GM23338 (cell line): ENCODE results near the gene ARHGEF11. TPM values are rescaled to one million over a fixed set of nuclear protein-coding genes. Genes with fewer than 3 reads are reported as not detected.

ENCODE experiments used
- ATAC-seq: fragments of 200-7000 bp; cut with Tn5 transposase; 3 replicates; pipeline ENCODE4 v1.9.1; 2020
- DNase-seq: peaks from one replicate; pipeline ENCODE4 v3.0.0-alpha.2; 2015; ENCODE audit warnings: low spot score
- H2AFZ ChIP-seq: fragments of 200-600 bp; sonication (generic); 2 replicates; pipeline ENCODE4 v1.8.0; 2016; ENCODE audit warnings: antibody characterized with exemption, mild to moderate bottlenecking, moderate library complexity
- H3F3A ChIP-seq: fragments of 200-600 bp; sonication (generic); replicated peaks from 2 replicates; pipeline ENCODE4 v1.8.0; 2017; ENCODE audit warnings: antibody characterized with exemption, mixed run types, low read depth
- H3K27ac ChIP-seq: fragments of 200-600 bp; sonication (generic); 2 replicates; pipeline ENCODE4 v1.6.1; 2016; ENCODE audit warnings: low read depth
- H3K27me3 ChIP-seq: fragments of 200-600 bp; sonication (generic); 2 replicates; pipeline ENCODE4 v1.8.0; 2016; ENCODE audit warnings: mild to moderate bottlenecking, mixed run types, moderate library complexity; ENCODE audit not compliant: insufficient read depth
- H3K36me3 ChIP-seq: fragments of 200-600 bp; sonication (generic); 2 replicates; pipeline ENCODE4 v1.8.0; 2016; ENCODE audit warnings: mild to moderate bottlenecking; ENCODE audit not compliant: insufficient read depth
- H3K4me1 ChIP-seq: fragments of 200-600 bp; sonication (generic); 2 replicates; pipeline ENCODE4 v1.8.0; 2016; ENCODE audit warnings: mild to moderate bottlenecking, moderate library complexity; ENCODE audit not compliant: insufficient read depth
- H3K4me2 ChIP-seq: fragments of 200-600 bp; sonication (generic); 2 replicates; pipeline ENCODE4 v1.7.1; 2017; ENCODE audit warnings: mixed run types
- H3K4me3 ChIP-seq: fragments of 200-600 bp; sonication (generic); 2 replicates; pipeline ENCODE4 v1.6.1; 2016; ENCODE audit warnings: mixed run types
- H3K79me2 ChIP-seq: fragments of 200-600 bp; sonication (generic); replicated peaks from 2 replicates; pipeline ENCODE4 v1.8.0; 2017; ENCODE audit warnings: mild to moderate bottlenecking; ENCODE audit not compliant: insufficient read depth
- H3K9me2 ChIP-seq: fragments of 200-600 bp; sonication (generic); 2 replicates; pipeline ENCODE4 v1.8.0; 2017; ENCODE audit not compliant: insufficient read depth
- H4K20me1 ChIP-seq: fragments of 200-600 bp; sonication (generic); replicated peaks from 2 replicates; pipeline ENCODE4 v1.8.0; 2017; ENCODE audit warnings: mild to moderate bottlenecking; ENCODE audit not compliant: insufficient read depth
- H3K27ac Mint-ChIP-seq: 2 replicates; pipeline ENCODE4 v1.8.0; 2020; ENCODE audit warnings: inconsistent platforms, mild to moderate bottlenecking, moderate library complexity, mixed read lengths
- H3K27me3 Mint-ChIP-seq: 3 replicates; pipeline ENCODE4 v1.8.0; 2022; ENCODE audit warnings: low read depth, mild to moderate bottlenecking, moderate library complexity, mixed read lengths, inconsistent platforms; ENCODE audit not compliant: insufficient read depth, poor library complexity
- H3K36me3 Mint-ChIP-seq: 3 replicates; pipeline ENCODE4 v1.8.0; 2021; ENCODE audit warnings: low read depth, mild to moderate bottlenecking, inconsistent platforms, moderate library complexity, mixed read lengths
- H3K4me1 Mint-ChIP-seq: 3 replicates; pipeline ENCODE4 v1.8.0; 2020; ENCODE audit warnings: mild to moderate bottlenecking, inconsistent platforms, mixed read lengths
- H3K4me3 Mint-ChIP-seq: 3 replicates; pipeline ENCODE4 v1.8.0; 2021; ENCODE audit warnings: moderate library complexity, mild to moderate bottlenecking, inconsistent platforms, mixed read lengths
- H3K9me3 Mint-ChIP-seq: 3 replicates; pipeline ENCODE4 v1.8.0; 2020; ENCODE audit warnings: moderate library complexity, mild to moderate bottlenecking, inconsistent platforms, mixed read lengths
- CREB1 ChIP-seq: fragments of 250-450 bp; sonication (Bioruptor Pico); IDR thresholded peaks from 2 replicates; pipeline ENCODE4 v1.5.0; 2020; ENCODE audit warnings: low read depth, mild to moderate bottlenecking, moderate library complexity
- ETS1 ChIP-seq: IDR thresholded peaks from 2 replicates; pipeline ENCODE4 v1.6.1; 2016; ENCODE audit warnings: antibody characterized with exemption
- EZH2 ChIP-seq: fragments of 200-600 bp; sonication (generic); IDR thresholded peaks from one replicate; pipeline ENCODE4 v1.8.0; 2017; ENCODE audit warnings: antibody characterized with exemption, mild to moderate bottlenecking, low read depth; ENCODE audit not compliant: unreplicated experiment
- EZH2phosphoT487 ChIP-seq: fragments of 200-600 bp; sonication (generic); IDR thresholded peaks from one replicate; pipeline ENCODE4 v1.8.1; 2018; ENCODE audit warnings: antibody characterized with exemption; ENCODE audit not compliant: unreplicated experiment
- JUNB ChIP-seq: IDR thresholded peaks from one replicate; pipeline ENCODE4 v1.6.1; 2016; ENCODE audit warnings: antibody characterized with exemption; ENCODE audit not compliant: unreplicated experiment
- NANOG ChIP-seq: IDR thresholded peaks from 2 replicates; pipeline ENCODE4 v1.6.1; 2016; ENCODE audit warnings: antibody characterized with exemption, borderline replicate concordance
- POLR2AphosphoS5 ChIP-seq: IDR thresholded peaks from 2 replicates; pipeline ENCODE4 v1.6.1; 2016; ENCODE audit warnings: antibody characterized with exemption, low read depth
- REST ChIP-seq: IDR thresholded peaks from one replicate; pipeline ENCODE4 v1.6.1; 2018; ENCODE audit warnings: antibody characterized with exemption; ENCODE audit not compliant: unreplicated experiment
- STAT1 ChIP-seq: IDR thresholded peaks from one replicate; pipeline ENCODE4 v1.6.1; 2016; ENCODE audit warnings: antibody characterized with exemption; ENCODE audit not compliant: unreplicated experiment
- ZNF114 ChIP-seq: fragments of 250-450 bp; sonication (Bioruptor Pico); IDR thresholded peaks from 2 replicates; pipeline ENCODE4 v1.5.0; 2020; ENCODE audit warnings: mild to moderate bottlenecking, moderate library complexity
- ZNF331 ChIP-seq: fragments of 250-450 bp; sonication (Bioruptor Pico); IDR thresholded peaks from 2 replicates; pipeline ENCODE4 v1.5.0; 2020; ENCODE audit warnings: low read depth, mild to moderate bottlenecking, moderate library complexity
- ZNF462 ChIP-seq: fragments of 250-450 bp; sonication (Bioruptor Pico); IDR thresholded peaks from 2 replicates; pipeline ENCODE4 v1.5.0; 2020; ENCODE audit warnings: mild to moderate bottlenecking, moderate library complexity
- polyA plus RNA-seq: library from polyadenylated mRNA; unstranded; fragments of >200 nt; fragmentation: Nextera tagmentation; extraction: Ambion mirVana; gene quantifications from 2 replicates; pipeline ENCODE4 v1.2.1, GENCODE V29; 2016
- total RNA-seq: library from RNA; depleted of rRNA; stranded (reverse); fragments of >200 nt; shearing (Covaris generic); gene quantifications from 2 replicates; pipeline ENCODE4 v1.2.3, GENCODE V29; 2014
- TF ChIP-seq, protein P1 (sequence below), 2 experiments: fragments of 200-600 bp in 1 of 2; sonication (generic) in 1 of 2; conservative IDR thresholded peaks; 2 replicates each; pipeline versions ENCODE4 v1.5.1 to v1.6.1; 2016 to 2017; ENCODE audit warnings: antibody characterized with exemption in 2 of 2, low read depth in 2 of 2, mild to moderate bottlenecking in 2 of 2, moderate library complexity in 1 of 2

Gene ARHGEF11
- total and polyA plus RNA-seq, 2 experiments from 2014 or later, result 12.3 to 33.7 TPM

DNA sequence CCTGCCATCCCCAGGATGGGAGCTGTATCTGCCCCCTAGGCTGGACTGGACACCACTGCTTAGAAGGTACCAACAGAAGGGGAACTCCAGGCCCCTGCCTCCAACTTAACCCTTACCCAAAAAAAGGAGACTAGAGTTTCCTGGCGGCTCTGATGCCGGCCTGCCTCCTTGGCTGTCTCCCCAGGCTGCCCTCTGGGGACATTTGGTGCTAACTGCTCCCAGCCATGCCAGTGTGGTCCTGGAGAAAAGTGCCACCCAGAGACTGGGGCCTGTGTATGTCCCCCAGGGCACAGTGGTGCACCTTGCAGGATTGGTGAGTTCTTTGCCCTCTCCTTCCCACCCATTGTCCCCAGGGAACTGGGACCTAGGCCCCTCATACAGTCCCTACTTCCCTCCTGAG, 133.2 kb downstream of the ARHGEF11 start:
- Mint-ChIP-seq H3K36me3 (no peaks in the 10 kb centered on the region), H3K27ac (no peak overlapping the region), H3K4me1 (peaks cover 16% of the 10 kb centered on the region), H3K9me3 (no peaks in the 10 kb centered on the region), H3K4me3 (no peak overlapping the region), H3K27me3 (peaks cover 22% of the 10 kb centered on the region)
- TF ChIP-seq ETS1 (no peak), ZNF331 (CRISPR knock-in tag) (no peak), STAT1 (no peak), NANOG (no peak), ZNF462 (CRISPR knock-in tag) (no peak), ZNF114 (no peak), POLR2AphosphoS5 (no peak), JUNB (no peak), EZH2 (no peak), EZH2phosphoT487 (no peak), REST (no peak), CREB1 (CRISPR knock-in tag) (no peak)
- TF ChIP-seq, protein P1, sequence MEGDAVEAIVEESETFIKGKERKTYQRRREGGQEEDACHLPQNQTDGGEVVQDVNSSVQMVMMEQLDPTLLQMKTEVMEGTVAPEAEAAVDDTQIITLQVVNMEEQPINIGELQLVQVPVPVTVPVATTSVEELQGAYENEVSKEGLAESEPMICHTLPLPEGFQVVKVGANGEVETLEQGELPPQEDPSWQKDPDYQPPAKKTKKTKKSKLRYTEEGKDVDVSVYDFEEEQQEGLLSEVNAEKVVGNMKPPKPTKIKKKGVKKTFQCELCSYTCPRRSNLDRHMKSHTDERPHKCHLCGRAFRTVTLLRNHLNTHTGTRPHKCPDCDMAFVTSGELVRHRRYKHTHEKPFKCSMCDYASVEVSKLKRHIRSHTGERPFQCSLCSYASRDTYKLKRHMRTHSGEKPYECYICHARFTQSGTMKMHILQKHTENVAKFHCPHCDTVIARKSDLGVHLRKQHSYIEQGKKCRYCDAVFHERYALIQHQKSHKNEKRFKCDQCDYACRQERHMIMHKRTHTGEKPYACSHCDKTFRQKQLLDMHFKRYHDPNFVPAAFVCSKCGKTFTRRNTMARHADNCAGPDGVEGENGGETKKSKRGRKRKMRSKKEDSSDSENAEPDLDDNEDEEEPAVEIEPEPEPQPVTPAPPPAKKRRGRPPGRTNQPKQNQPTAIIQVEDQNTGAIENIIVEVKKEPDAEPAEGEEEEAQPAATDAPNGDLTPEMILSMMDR (conservative IDR thresholded peaks at IDR 0.05; ENCODE audit: low read depth in 2 of 2), result no peak
- Histone ChIP-seq H3K27ac (no peak overlapping the region), H2AFZ (no peak overlapping the region), H3K4me1 (peaks cover 11% of the 10 kb centered on the region), H3F3A (no peaks in the 10 kb centered on the region; the same call in 1 of the 2 replicates), H4K20me1 (no peaks in the 10 kb centered on the region; the same call in 1 of the 2 replicates), H3K27me3 (peaks cover 39% of the 10 kb centered on the region; the same call in 1 of the 2 replicates), H3K4me3 (no peak overlapping the region), H3K9me2 (no peaks in the 10 kb centered on the region), H3K4me2 (no peak overlapping the region), H3K36me3 (no peaks in the 10 kb centered on the region), H3K79me2 (no peaks in the 10 kb centered on the region)
- DNase-seq (no peak), ATAC-seq (no peak)
